A549 (cell line): ENCODE measurements around the gene BOK.

Experiments used
- CBX8 ChIP-seq: fragments of 200-600 bp; sonication (generic); IDR thresholded peaks from 2 replicates; pipeline ENCODE4 v1.6.1; 2016
- MAZ ChIP-seq: fragments of 150-350 bp; IDR thresholded peaks from 2 replicates; pipeline ENCODE4 v1.6.1; 2014; ENCODE audit warnings: antibody characterized with exemption, low read depth, low read length, borderline replicate concordance
- POLR2A ChIP-seq: IDR thresholded peaks from 2 replicates; pipeline ENCODE4 v1.6.1; 2012; ENCODE audit warnings: mild to moderate bottlenecking, low read length
- RAD21 ChIP-seq, 2 experiments: fragments of >200 bp in 1 of 2; sonication (Bioruptor Twin) in 1 of 2; formaldehyde crosslinking in 1 of 2; IDR thresholded peaks in 1 of 2; conservative IDR thresholded peaks in 1 of 2; 2 replicates in 1 of 2; 3 replicates in 1 of 2; pipeline ENCODE4 v1.6.1; 2012 to 2018; ENCODE audit warnings: inconsistent platforms in 1 of 2
- RARB ChIP-seq: fragments of 250-450 bp; sonication (Bioruptor Pico); IDR thresholded peaks from 2 replicates; pipeline ENCODE4 v1.8.0; 2021; ENCODE audit warnings: mild to moderate bottlenecking, moderate library complexity
- RCOR1 ChIP-seq: fragments of 150-350 bp; IDR thresholded peaks from 2 replicates; pipeline ENCODE4 v1.6.1; 2014; ENCODE audit warnings: antibody characterized with exemption, low read length, low read depth
- RNF2 ChIP-seq: fragments of 200-600 bp; sonication (generic); IDR thresholded peaks from 2 replicates; pipeline ENCODE4 v1.6.1; 2016; ENCODE audit warnings: low read depth, mild to moderate bottlenecking, antibody characterized with exemption, moderate library complexity, borderline replicate concordance
- TF ChIP-seq, protein P1 (sequence below): fragments of >200 bp; sonication (Bioruptor Twin); formaldehyde crosslinking; IDR thresholded peaks from 3 replicates; pipeline ENCODE4 v1.5.1; 2016
- TF ChIP-seq, protein P2 (sequence below): fragments of 200-600 bp; sonication (generic); IDR thresholded peaks from 2 replicates; pipeline ENCODE4 v1.6.1; 2016; ENCODE audit warnings: antibody characterized with exemption, mild to moderate bottlenecking, moderate library complexity
- TF ChIP-seq, protein P3 (sequence below): fragments of >200 bp; sonication (Bioruptor Twin); formaldehyde crosslinking; IDR thresholded peaks from 3 replicates; pipeline ENCODE4 v1.6.1; 2016
- TF ChIP-seq, protein P4 (sequence below): fragments of >200 bp; sonication (Bioruptor Twin); formaldehyde crosslinking; IDR thresholded peaks from 2 replicates; pipeline ENCODE4 v1.6.1; 2016

DNA sequence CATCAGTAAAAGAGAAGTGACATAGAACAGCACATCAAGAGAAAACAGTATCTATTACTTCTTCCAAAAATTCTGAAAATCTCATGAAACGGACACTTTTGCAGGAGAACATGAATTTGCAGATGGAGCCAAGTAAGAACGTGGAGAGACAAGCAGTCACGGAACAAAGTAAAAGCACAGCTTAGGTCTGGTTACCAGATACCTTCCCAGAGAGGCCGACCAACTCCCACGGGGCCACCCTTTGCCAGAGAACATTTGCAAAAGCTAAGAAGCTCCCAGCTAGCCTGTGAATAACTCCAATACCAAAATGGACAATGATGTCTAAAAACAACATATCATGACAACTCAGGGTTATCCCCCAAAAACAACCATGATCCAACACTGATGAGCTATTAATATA, 39.5 kb downstream of the BOK start:
- no peak for TF ChIP-seq RAD21 (conservative IDR thresholded peaks at IDR 0.05 in 1 of 2, IDR thresholded peaks at IDR 0.05 in 1 of 2)
- no peak for TF ChIP-seq RNF2
- TF ChIP-seq, protein P1, sequence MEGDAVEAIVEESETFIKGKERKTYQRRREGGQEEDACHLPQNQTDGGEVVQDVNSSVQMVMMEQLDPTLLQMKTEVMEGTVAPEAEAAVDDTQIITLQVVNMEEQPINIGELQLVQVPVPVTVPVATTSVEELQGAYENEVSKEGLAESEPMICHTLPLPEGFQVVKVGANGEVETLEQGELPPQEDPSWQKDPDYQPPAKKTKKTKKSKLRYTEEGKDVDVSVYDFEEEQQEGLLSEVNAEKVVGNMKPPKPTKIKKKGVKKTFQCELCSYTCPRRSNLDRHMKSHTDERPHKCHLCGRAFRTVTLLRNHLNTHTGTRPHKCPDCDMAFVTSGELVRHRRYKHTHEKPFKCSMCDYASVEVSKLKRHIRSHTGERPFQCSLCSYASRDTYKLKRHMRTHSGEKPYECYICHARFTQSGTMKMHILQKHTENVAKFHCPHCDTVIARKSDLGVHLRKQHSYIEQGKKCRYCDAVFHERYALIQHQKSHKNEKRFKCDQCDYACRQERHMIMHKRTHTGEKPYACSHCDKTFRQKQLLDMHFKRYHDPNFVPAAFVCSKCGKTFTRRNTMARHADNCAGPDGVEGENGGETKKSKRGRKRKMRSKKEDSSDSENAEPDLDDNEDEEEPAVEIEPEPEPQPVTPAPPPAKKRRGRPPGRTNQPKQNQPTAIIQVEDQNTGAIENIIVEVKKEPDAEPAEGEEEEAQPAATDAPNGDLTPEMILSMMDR = no peak
- TF ChIP-seq MAZ = no peak
- TF ChIP-seq, protein P2, sequence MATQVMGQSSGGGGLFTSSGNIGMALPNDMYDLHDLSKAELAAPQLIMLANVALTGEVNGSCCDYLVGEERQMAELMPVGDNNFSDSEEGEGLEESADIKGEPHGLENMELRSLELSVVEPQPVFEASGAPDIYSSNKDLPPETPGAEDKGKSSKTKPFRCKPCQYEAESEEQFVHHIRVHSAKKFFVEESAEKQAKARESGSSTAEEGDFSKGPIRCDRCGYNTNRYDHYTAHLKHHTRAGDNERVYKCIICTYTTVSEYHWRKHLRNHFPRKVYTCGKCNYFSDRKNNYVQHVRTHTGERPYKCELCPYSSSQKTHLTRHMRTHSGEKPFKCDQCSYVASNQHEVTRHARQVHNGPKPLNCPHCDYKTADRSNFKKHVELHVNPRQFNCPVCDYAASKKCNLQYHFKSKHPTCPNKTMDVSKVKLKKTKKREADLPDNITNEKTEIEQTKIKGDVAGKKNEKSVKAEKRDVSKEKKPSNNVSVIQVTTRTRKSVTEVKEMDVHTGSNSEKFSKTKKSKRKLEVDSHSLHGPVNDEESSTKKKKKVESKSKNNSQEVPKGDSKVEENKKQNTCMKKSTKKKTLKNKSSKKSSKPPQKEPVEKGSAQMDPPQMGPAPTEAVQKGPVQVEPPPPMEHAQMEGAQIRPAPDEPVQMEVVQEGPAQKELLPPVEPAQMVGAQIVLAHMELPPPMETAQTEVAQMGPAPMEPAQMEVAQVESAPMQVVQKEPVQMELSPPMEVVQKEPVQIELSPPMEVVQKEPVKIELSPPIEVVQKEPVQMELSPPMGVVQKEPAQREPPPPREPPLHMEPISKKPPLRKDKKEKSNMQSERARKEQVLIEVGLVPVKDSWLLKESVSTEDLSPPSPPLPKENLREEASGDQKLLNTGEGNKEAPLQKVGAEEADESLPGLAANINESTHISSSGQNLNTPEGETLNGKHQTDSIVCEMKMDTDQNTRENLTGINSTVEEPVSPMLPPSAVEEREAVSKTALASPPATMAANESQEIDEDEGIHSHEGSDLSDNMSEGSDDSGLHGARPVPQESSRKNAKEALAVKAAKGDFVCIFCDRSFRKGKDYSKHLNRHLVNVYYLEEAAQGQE = no peak
- TF ChIP-seq POLR2A = no peak
- TF ChIP-seq RCOR1 = no peak
- TF ChIP-seq, protein P3, sequence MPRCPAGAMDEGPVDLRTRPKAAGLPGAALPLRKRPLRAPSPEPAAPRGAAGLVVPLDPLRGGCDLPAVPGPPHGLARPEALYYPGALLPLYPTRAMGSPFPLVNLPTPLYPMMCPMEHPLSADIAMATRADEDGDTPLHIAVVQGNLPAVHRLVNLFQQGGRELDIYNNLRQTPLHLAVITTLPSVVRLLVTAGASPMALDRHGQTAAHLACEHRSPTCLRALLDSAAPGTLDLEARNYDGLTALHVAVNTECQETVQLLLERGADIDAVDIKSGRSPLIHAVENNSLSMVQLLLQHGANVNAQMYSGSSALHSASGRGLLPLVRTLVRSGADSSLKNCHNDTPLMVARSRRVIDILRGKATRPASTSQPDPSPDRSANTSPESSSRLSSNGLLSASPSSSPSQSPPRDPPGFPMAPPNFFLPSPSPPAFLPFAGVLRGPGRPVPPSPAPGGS = no peak
- TF ChIP-seq, protein P4, sequence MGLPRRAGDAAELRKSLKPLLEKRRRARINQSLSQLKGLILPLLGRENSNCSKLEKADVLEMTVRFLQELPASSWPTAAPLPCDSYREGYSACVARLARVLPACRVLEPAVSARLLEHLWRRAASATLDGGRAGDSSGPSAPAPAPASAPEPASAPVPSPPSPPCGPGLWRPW = no peak
- no peak for TF ChIP-seq RARB
- no peak for TF ChIP-seq CBX8
